ENCODE results near the gene TWIST1. TPM values are rescaled to one million over a fixed set of nuclear protein-coding genes. Genes with fewer than 3 reads are reported as not detected.

Gene TWIST1
- total and polyA plus RNA-seq, 2 experiments from 2014 or later: 0.24 TPM

DNA sequence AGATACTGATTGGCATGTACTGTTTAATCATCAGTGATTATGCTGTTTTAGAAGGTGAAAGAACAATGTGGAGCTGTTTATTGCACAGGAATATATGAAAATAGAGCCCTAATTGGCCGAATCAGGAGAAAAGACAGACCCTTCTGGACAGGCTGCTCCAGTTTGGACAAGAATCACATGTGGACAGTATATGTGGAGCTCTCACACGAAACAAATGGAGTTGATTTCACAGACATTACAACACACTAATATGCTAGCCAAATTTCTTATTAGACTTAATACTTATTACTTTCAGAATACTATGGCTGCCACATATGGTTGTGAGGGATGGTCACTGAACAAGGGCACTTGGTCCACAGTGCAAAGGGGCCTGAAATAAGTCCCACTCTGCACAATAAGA lies 15.5 kb downstream of the TWIST1 start (continued):
- TF ChIP-seq, protein P1, sequence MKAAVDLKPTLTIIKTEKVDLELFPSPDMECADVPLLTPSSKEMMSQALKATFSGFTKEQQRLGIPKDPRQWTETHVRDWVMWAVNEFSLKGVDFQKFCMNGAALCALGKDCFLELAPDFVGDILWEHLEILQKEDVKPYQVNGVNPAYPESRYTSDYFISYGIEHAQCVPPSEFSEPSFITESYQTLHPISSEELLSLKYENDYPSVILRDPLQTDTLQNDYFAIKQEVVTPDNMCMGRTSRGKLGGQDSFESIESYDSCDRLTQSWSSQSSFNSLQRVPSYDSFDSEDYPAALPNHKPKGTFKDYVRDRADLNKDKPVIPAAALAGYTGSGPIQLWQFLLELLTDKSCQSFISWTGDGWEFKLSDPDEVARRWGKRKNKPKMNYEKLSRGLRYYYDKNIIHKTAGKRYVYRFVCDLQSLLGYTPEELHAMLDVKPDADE (IDR thresholded peaks at IDR 0.05): no peak
- TF ChIP-seq NANOG (IDR thresholded peaks at IDR 0.05; ENCODE audit: borderline replicate concordance) (no peak), EZH2 (IDR thresholded peaks at IDR 0.05; ENCODE audit: low read depth, unreplicated experiment) (no peak), CTCF (conservative IDR thresholded peaks at IDR 0.05; ENCODE audit: low read depth in 2 of 2) (no peak)

DNA sequence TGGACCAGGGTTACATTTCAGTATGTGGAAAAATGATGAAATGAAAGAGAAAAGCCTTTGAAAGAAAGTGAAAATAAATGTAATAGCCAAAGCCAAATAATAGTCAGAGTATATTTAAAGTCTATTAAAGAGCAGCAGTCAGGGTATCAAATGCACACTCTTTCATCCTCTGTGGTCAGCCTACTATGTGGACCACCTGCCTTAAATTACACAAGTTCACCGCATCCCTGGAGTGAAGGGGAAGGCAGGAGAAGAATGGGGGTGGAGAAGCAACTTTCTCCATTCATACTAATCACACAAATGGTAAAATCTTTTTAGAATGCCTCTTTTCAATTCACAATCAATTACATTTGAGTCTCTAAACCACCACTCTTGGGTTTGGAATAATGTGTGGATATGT lies 16.0 kb downstream of the TWIST1 start:
- Mint-ChIP-seq H3K27ac (no peak overlapping the region), H3K27me3 (ENCODE audit: insufficient read depth, low read depth, poor library complexity) (peaks cover 46% of the 10 kb centered on the region), H3K9me3 (no peaks in the 10 kb centered on the region), H3K36me3 (ENCODE audit: low read depth) (no peaks in the 10 kb centered on the region), H3K4me3 (no peak overlapping the region), H3K4me1 (peaks cover 38% of the 10 kb centered on the region)
- Histone ChIP-seq H3K79me2 (replicated peaks; ENCODE audit: insufficient read depth) (no peaks in the 10 kb centered on the region), H3K4me1 (ENCODE audit: insufficient read depth) (peaks cover 23% of the 10 kb centered on the region), H3K36me3 (ENCODE audit: insufficient read depth) (no peaks in the 10 kb centered on the region), H3K27ac (ENCODE audit: low read depth) (no peak overlapping the region), H4K20me1 (replicated peaks; ENCODE audit: insufficient read depth) (peaks cover 13% of the 10 kb centered on the region; the same call in 1 of the 2 replicates), H3K4me3 (no peak overlapping the region), H3K4me2 (no peak overlapping the region), H3K9me2 (ENCODE audit: insufficient read depth) (no peaks in the 10 kb centered on the region), H3F3A (replicated peaks; ENCODE audit: low read depth) (peaks cover 5% of the 10 kb centered on the region; the same call in 1 of the 2 replicates), H3K27me3 (ENCODE audit: insufficient read depth) (peaks cover 55% of the 10 kb centered on the region), H2AFZ (no peak overlapping the region)
- DNase-seq (ENCODE audit: low spot score) (no peak), ATAC-seq (no peak)
- TF ChIP-seq STAT1 (IDR thresholded peaks at IDR 0.05; ENCODE audit: unreplicated experiment) (no peak), CREB1 (CRISPR knock-in tag; IDR thresholded peaks at IDR 0.05; ENCODE audit: low read depth) (no peak)

- Histone ChIP-seq H4K20me1 (replicated peaks; ENCODE audit: insufficient read depth) (peaks cover under 1% of the 10 kb centered on the region; the same call in 1 of the 2 replicates), H3K4me1 (ENCODE audit: insufficient read depth) (peaks cover 27% of the 10 kb centered on the region), H3K4me3 (no peak overlapping the region), H3K27ac (ENCODE audit: low read depth) (no peak overlapping the region), H2AFZ (no peak overlapping the region), H3F3A (replicated peaks; ENCODE audit: low read depth) (no peaks in the 10 kb centered on the region), H3K36me3 (ENCODE audit: insufficient read depth) (no peaks in the 10 kb centered on the region), H3K4me2 (0 out of 2 replicates have a peak overlapping the region, but pooled peaks have one; percentile 7), H3K27me3 (ENCODE audit: insufficient read depth) (peaks cover 39% of the 10 kb centered on the region), H3K9me2 (ENCODE audit: insufficient read depth) (no peaks in the 10 kb centered on the region), H3K79me2 (replicated peaks; ENCODE audit: insufficient read depth) (no peaks in the 10 kb centered on the region)
- Mint-ChIP-seq H3K4me3 (no peak overlapping the region), H3K4me1 (peaks cover 35% of the 10 kb centered on the region), H3K9me3 (no peaks in the 10 kb centered on the region), H3K27ac (no peak overlapping the region), H3K36me3 (ENCODE audit: low read depth) (no peaks in the 10 kb centered on the region), H3K27me3 (ENCODE audit: insufficient read depth, low read depth, poor library complexity) (peaks cover 30% of the 10 kb centered on the region)
- ATAC-seq (no peak), DNase-seq (ENCODE audit: low spot score) (no peak)
- no peak for TF ChIP-seq ZNF331 (CRISPR knock-in tag; IDR thresholded peaks at IDR 0.05; ENCODE audit: low read depth)
- no peak for TF ChIP-seq EZH2 (IDR thresholded peaks at IDR 0.05; ENCODE audit: low read depth, unreplicated experiment)
- no peak for TF ChIP-seq POLR2AphosphoS5 (IDR thresholded peaks at IDR 0.05; ENCODE audit: low read depth)
- TF ChIP-seq ZNF114 (CRISPR knock-in tag; IDR thresholded peaks at IDR 0.05): no peak
- TF ChIP-seq, protein P1 (IDR thresholded peaks at IDR 0.05): no peak
- no peak for TF ChIP-seq CTCF (conservative IDR thresholded peaks at IDR 0.05; ENCODE audit: low read depth in 2 of 2)
- no peak for TF ChIP-seq EZH2phosphoT487 (IDR thresholded peaks at IDR 0.05; ENCODE audit: unreplicated experiment)
These were observed 17.5 kb downstream of the TWIST1 start for GRCh38 chr7:19099924-19100323.

Measured in GM23338 (cell line).